LNCaP clone FGC (cell line): ENCODE data around the gene CALY.

Experiments used
- DNase-seq: peaks from one replicate; pipeline ENCODE4 v3.0.0-alpha.2; 2011; ENCODE audit warnings: low read depth
- H3K4me3 ChIP-seq: 2 replicates; pipeline ENCODE4 v1.5.1; 2011; ENCODE audit warnings: mild to moderate bottlenecking, low read depth, low read length, control low read depth
- TF ChIP-seq, protein P1 (sequence below): IDR thresholded peaks from 2 replicates; pipeline ENCODE4 v1.5.1; 2012; ENCODE audit warnings: mild to moderate bottlenecking; ENCODE audit not compliant: control insufficient read depth, insufficient read depth; ENCODE audit errors: extremely low read depth

The CALY gene

GRCh38 chr10:133365461-133366129 lies 28.9 kb upstream of the CALY start:
- TF ChIP-seq, protein P1, sequence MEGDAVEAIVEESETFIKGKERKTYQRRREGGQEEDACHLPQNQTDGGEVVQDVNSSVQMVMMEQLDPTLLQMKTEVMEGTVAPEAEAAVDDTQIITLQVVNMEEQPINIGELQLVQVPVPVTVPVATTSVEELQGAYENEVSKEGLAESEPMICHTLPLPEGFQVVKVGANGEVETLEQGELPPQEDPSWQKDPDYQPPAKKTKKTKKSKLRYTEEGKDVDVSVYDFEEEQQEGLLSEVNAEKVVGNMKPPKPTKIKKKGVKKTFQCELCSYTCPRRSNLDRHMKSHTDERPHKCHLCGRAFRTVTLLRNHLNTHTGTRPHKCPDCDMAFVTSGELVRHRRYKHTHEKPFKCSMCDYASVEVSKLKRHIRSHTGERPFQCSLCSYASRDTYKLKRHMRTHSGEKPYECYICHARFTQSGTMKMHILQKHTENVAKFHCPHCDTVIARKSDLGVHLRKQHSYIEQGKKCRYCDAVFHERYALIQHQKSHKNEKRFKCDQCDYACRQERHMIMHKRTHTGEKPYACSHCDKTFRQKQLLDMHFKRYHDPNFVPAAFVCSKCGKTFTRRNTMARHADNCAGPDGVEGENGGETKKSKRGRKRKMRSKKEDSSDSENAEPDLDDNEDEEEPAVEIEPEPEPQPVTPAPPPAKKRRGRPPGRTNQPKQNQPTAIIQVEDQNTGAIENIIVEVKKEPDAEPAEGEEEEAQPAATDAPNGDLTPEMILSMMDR: no peak
- no peak for DNase-seq
- no peak overlapping the region for H3K4me3 ChIP-seq

DNA sequence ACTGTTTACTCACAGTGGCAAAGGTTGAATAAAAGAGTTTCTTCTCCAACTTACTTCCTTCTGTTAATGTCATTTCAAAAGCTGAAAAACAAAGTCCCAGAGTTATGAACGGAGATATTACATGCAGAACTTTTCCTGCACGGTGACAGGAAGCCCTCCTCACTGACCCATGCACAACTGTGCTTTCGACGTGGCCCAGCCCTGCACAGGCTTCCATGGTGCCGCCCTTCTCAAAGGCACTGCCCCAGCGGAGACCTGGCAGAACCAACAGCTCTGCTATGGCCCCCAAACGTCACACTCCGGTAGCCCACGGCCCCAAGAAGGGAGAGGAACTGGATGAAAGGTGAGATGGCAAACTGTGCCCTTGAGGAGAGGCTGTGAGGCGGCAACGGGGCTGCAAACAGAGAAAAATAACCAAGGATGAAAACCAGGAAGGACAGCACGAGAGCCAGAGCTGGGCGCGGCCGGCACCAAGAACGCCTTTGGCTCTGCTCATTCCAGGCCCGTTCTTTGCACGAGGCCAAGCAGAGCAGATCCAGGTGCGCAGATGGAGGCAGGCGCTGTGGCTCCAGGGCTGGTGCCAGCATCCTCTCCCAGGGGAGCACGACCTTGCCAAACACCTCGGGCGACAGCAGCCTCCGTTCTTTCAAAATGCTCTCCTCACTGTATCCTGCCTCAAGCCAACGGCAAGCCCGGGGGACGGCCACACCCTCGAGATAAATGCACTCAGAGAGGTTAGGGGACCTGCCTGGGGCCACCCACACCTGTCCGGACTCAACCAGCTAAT lies 28.1 kb upstream of the CALY start:
- H3K4me3 ChIP-seq: no peak overlapping the region
- TF ChIP-seq, protein P1: no peak
- DNase-seq: no peak

DNA sequence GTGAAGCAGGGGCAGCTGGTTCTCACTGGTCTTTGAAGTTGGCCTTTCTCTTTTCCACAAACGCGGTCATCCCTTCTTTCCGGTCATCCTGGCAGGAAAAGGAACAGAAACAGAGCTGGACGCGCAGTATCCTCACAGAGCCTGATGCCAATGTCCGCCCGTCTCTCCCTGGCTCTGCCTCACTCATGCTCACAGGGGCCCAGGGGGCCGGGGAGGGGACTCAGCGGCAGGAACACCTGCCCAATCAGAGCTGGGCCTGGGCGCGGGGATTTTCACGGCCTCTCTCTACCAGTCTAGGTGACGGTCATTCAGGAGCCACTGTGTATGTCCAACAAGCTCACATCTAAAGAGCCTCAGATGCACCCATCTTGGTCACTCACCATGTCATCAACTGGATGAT lies 26.1 kb upstream of the CALY start:
- H3K4me3 ChIP-seq: no peak overlapping the region
- DNase-seq: no peak
- TF ChIP-seq, protein P1: no peak

GRCh38 chr10:133361773-133362441 lies 25.2 kb upstream of the CALY start:
- H3K4me3 ChIP-seq: no peak overlapping the region
- TF ChIP-seq, protein P1: no peak
- no peak for DNase-seq

- no peak overlapping the region for H3K4me3 ChIP-seq
- TF ChIP-seq, protein P1: no peak
- DNase-seq: no peak
Observed at GRCh38 chr10:133361227-133361626, 24.5 kb upstream of the CALY start.

- no peak overlapping the region for H3K4me3 ChIP-seq
- TF ChIP-seq, protein P1: no peak
- DNase-seq: peak; percentile 72
Observed at GRCh38 chr10:133359972-133360610, 23.4 kb upstream of the CALY start.
